Right renal cortex interstitium (tissue), 3 donors: ENCODE results near the gene PDCD1. TPM values are rescaled to one million over a fixed set of nuclear protein-coding genes. Genes with fewer than 3 reads are reported as not detected.
"Not testable (repeated sequence)": the region's sequence is repeated elsewhere in the genome, so short reads cannot be mapped to it uniquely, and the experiment has no call there.

Experiments
- DNase-seq, 3 donors: peaks; one replicate each; pipeline ENCODE4 v3.0.0-alpha.2; 2013; ENCODE audit warnings: low read depth in 3 of 3, low spot score in 2 of 3
- polyA plus RNA-seq, 3 donors: library from polyadenylated mRNA; unstranded; fragments of 120-200 nt; gene quantifications; one replicate each; pipeline ENCODE4 v1.2.1, GENCODE V29; 2013; ENCODE audit not compliant: insufficient read length in 3 of 3

PDCD1 gene
- polyA plus RNA-seq, 3 donors: 0.15 TPM; not detected in 2

DNA sequence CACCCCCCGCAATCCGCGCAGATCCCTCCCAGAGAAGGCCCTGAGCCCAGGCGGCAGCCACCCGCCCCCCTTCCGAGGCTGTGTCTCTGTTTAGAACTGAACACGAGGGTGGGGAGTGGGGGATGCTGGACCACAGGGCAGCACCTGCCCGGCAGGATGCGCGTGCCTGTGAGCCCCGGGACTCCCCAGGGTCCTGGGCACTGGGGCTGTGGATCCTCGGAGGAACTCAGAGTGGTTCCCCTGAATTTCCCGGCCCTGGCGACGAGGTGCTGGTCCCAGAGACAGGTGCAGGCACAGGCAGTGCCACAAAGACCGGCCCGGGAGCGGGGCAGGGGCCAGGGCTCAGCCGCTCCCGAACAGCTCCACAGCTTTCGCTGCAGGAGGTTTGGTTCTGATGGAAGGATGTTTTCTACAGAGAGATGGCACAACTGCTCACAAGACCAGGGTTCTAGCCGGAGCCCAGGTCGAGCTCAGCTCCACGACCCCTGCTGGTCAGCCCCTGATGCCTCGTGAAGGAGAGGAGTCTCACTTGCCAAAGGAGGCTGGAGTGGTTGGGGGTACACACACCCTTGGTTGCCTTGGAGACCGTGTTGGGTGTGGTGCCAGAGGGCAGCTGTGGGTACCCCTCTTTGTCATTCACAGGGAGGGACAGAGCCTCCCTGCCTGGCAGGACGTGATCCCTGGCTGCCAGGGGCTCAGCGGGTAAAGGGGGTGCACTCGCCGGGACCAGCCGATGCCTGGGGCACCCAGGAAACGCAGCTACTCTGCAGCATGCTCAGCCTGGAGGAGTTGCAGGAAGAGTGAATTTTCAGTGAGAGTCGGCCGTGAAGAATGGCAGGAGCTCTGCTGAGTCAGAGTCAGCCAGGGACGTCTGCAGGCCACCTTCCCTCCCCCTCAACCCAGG is 54.1 kb downstream of the PDCD1 start:
- no peak for DNase-seq

DNA sequence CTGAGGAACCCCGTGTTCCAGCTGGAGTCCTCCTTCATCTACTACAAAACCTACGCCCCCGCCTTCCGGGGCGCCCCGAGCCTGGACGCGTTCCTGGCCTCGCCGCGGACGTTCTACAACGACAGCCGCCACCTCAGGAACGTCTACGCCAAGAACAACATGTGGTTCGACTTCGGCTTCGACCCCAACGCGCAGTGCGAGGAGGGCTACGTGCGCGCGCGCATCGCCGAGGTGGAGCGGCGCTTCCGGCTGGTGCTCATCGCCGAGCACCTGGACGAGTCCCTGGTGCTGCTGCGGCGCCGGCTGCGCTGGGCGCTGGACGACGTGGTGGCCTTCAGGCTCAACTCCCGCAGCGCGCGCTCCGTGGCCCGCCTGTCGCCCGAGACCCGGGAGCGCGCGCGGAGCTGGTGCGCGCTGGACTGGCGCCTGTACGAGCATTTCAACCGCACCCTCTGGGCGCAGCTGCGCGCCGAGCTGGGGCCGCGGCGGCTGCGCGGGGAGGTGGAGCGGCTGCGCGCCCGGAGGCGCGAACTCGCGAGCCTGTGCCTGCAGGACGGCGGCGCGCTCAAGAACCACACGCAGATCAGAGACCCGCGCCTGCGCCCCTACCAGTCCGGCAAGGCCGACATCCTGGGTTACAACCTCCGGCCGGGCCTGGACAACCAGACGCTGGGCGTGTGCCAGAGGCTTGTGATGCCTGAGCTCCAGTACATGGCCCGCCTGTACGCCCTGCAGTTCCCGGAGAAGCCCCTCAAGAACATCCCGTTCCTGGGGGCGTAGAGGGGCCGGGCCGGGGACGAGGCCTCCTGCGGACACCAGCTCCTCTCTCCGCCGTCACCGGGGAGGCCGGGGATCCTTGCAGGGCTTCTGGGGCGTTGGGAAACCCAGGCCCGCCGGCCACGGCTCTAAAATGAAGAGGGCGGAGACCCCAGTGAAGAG is 55.0 kb downstream of the PDCD1 start:
- DNase-seq: peak in 1 of 3 donors; percentile 50

GRCh38 chr2:241802421-241803318 is 56.0 kb downstream of the PDCD1 start:
- DNase-seq: no peak

GRCh38 chr2:241801611-241802420 is 56.9 kb downstream of the PDCD1 start:
- DNase-seq: no peak

DNA sequence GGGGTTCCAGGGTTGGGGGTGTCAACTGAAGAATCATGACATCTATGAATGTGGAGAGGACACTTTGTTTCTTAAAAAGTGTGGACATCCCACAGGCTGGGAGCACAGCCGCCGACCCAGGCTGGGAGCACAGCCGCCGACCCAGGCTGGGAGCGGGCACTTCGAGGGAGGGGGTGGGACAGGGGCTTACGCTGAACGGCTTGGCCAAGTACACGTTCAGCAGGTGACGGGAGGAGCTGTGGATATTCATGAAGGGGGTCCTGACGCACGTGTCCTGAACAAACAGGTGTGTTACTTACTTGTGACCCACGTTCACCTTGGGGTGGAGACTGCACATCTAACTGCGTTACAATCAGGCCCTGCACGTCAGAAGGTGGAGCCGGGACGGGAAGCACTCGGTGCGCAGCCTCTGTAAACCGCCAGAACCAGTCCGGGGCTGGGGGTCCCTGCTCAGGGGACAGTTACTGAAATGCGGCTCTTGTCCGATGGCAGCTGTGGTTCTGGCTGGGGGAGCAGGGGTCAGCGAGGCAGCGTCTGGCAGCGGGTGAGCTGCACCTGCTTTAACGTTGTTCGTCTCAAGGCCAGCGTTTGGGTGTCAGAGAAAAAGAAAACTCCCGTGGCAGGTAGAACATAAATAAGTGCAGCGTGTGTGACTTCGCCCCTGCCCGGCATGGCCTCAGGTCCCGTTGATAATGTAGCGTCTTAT is 58.3 kb downstream of the PDCD1 start:
- not testable (repeated sequence) for DNase-seq

Other genes starting within 250 kb of the PDCD1 start
- 10 to 100 TPM; 57.9 to 69.0 (median 58.4) TPM for gene THAP4, start 221.7 kb downstream of the PDCD1 start, polyA plus RNA-seq
- gene ATG4B, start 221.2 kb downstream of the PDCD1 start, polyA plus RNA-seq: 10 to 100 TPM; 60.7 to 65.5 (median 61.1) TPM
- gene DTYMK, start 172.1 kb downstream of the PDCD1 start, polyA plus RNA-seq: 10 to 100 TPM; 32.7 to 39.0 (median 37.4) TPM
- 10 to 100 TPM; 37.5 to 43.5 (median 40.0) TPM for gene ING5, start 156.9 kb downstream of the PDCD1 start, polyA plus RNA-seq
- gene D2HGDH, start 124.3 kb downstream of the PDCD1 start, polyA plus RNA-seq: 10 to 100 TPM; 27.5 to 38.9 (median 28.1) TPM
- gene GAL3ST2, start 82.1 kb downstream of the PDCD1 start, polyA plus RNA-seq: under 1 TPM; 0.22 to 0.40 (median 0.37) TPM
- gene NEU4, start 49.7 kb downstream of the PDCD1 start, polyA plus RNA-seq: 1 to 10 TPM in 2 of 3 donors, under 1 TPM in 1; 0.92 to 1.8 (median 1.3) TPM
- not detected for gene RTP5, start 10.8 kb upstream of the PDCD1 start, polyA plus RNA-seq